Adrenal gland (tissue), 12 donors: ENCODE results near the gene TRIM14. TPM values are rescaled to one million over a fixed set of nuclear protein-coding genes. Genes with fewer than 3 reads are reported as not detected.

Source experiments
- DNase-seq, 7 donors: peaks; one replicate each; pipeline ENCODE4 v3.0.0-alpha.2; 2019 to 2020
- H3K27ac ChIP-seq, 5 donors: fragments of 200-600 bp; sonication (generic) in 4 of 5; 1 replicate in 3 of 5; 2 replicates in 2 of 5; pipeline versions ENCODE4 v1.5.1 to v1.8.0; 2016 to 2020; ENCODE audit warnings: mild to moderate bottlenecking in 1 of 5
- H3K27me3 ChIP-seq: fragments of 200-600 bp; 2 replicates; pipeline ENCODE4 v1.8.0; 2021
- H3K36me3 ChIP-seq, 2 donors: fragments of 200-600 bp; replicated peaks in 1 of 2; 1 replicate in 1 of 2; 2 replicates in 1 of 2; pipeline versions ENCODE4 v1.5.1 to v1.8.0; 2018 to 2022
- H3K4me1 ChIP-seq, 2 donors: fragments of 200-600 bp; replicated peaks in 1 of 2; 1 replicate in 1 of 2; 2 replicates in 1 of 2; pipeline versions ENCODE4 v1.5.1 to v1.8.0; 2018 to 2021
- H3K4me3 ChIP-seq, 4 donors: fragments of 200-600 bp; sonication (generic) in 3 of 4; one replicate each; pipeline ENCODE4 v1.5.1; 2016 to 2018
- H3K9me3 ChIP-seq, 3 donors: fragments of 200-600 bp; sonication (generic) in 1 of 3; replicated peaks in 1 of 3; 1 replicate in 2 of 3; 2 replicates in 1 of 3; pipeline versions ENCODE4 v1.5.1 to v1.8.0; 2016 to 2021
- CTCF ChIP-seq, 6 experiments: fragments of 450-650 bp in 4 of 6; fragments of 200-600 bp in 2 of 6; sonication (generic) in 1 of 6; IDR thresholded peaks; 1 replicate in 5 of 6; 2 replicates in 1 of 6; pipeline versions ENCODE4 v1.5.1 to v1.8.0; 2016 to 2021; ENCODE audit warnings: antibody characterized with exemption in 6 of 6, mild to moderate bottlenecking in 2 of 6, moderate library complexity in 1 of 6
- POLR2A ChIP-seq, 2 donors: fragments of 450-650 bp; IDR thresholded peaks; one replicate each; pipeline ENCODE4 v1.6.1; 2017; ENCODE audit warnings: antibody characterized with exemption in 2 of 2, mild to moderate bottlenecking in 2 of 2, moderate library complexity in 1 of 2
- WGBS, 4 donors: extraction: QIAGEN DNeasy Blood & Tissue Kit in 2 of 4; methylation state at CpG; one replicate each; pipeline versions ENCODE4 v1.1.5 to v1.1.7; 2013 to 2017; 5-methylcytosine and 5-hydroxymethylcytosine counted together
- intact Hi-C, 2 donors: fragments of 100-400 bp; cut with DNase I; formaldehyde crosslinking; loops; one replicate each; pipeline versions ENCODE4 v1.14.1 to v1.15.0; 2022 to 2023
- polyA plus RNA-seq, 3 donors: library from polyadenylated mRNA; stranded (reverse); fragments of 200-250 nt in 2 of 3; fragments of 350-450 nt in 1 of 3; fragmentation: Illumina TruSeq in 1 of 3; extraction: RNeasy Lipid Tissue Mini Kit (QIAGEN cat#74804) in 1 of 3; gene quantifications; one replicate each; pipeline ENCODE4 v1.2.3, GENCODE V29; 2013 to 2014
- total RNA-seq, 9 donors: library from RNA; depleted of rRNA in 4 of 9; stranded (reverse); fragments of >200 nt in 4 of 9; fragments of 120-200 nt in 1 of 9; fragmentation: NEBNext Ultra II Directional in 1 of 9; extraction: Animal tissue kit (Norgen Biotek cat#: 25700) in 1 of 9; gene quantifications; one replicate each; pipeline versions ENCODE4 v1.1.0 to v1.2.4, GENCODE V29; 2013 to 2023
- donor health status: healthy with polysubstance abuse.
- donor health status: Bipolar disorder and iron deficiency.
- donor health status: DM: yes; HTN: yes; CAD: no.
- donor health status: DM: no; HTN: no; CAD: no.
- donor health status: DM: no; HTN: no; CAD: no.
- donor health status: DM: yes; HTN: yes; CAD: no.

The TRIM14 gene
- total and polyA plus RNA-seq, 12 donors, result 0.72 to 24.8 (median 13.9) TPM

DNA sequence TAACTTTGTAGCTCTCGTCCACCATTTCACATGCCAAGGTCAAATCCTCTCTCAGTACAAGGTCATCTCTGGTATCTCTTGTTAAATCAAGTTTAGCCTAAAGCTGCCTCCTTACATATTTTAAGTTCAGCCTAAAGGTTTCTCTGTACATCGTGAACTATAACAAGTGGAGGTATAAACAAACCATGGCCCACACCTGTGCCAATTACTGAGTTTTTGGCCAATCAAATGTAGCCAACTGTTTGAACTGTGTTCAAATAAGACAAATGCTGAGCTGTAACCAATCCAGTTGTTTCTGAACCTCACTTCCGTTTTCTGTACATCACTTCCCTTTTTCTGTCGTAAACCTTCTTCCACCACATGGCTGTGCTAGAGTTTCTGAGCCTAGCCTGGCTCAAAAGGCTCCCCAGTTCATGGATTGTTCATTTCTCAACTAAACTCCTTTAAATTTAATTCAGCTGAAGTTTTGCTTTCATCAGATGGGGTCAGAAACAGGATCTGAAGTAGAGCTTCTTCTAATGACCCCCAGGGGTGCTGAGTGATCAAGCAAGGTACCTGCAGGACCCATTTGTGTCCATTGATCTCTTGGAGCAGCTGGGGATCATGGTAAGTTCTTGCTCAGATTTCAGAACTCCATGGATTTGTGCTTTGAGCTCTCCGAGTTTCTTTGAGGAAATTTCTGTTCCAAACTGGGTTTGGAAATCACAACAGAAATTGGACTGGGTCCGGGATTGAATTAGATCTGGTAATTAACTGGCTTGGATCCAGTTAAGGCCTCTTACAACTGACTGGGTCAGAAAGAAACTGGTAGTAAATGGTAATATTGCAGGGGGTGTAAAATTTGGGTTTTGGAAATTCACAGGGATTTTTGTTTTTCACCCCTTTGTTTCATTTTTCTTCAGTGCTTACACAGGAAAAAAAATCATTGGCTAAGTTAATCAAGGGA is 73.5 kb downstream of the TRIM14 start:
- no peaks in the 10 kb centered on the region for H3K9me3 ChIP-seq
- H3K36me3 ChIP-seq, result no peaks in the 10 kb centered on the region
- H3K27me3 ChIP-seq, result no peaks in the 10 kb centered on the region
- H3K4me3 ChIP-seq, result no peak overlapping the region
- WGBS, 4 donors, result 63 to 70% (median 68%) methylated on average over 6 of the region's 6 CpGs
- TF ChIP-seq CTCF (IDR thresholded peaks at IDR 0.05) (no peak), POLR2A (IDR thresholded peaks at IDR 0.05) (no peak)
- no peaks in the 10 kb centered on the region for H3K4me1 ChIP-seq
- intact Hi-C loops, result no loop called here
- no peak for DNase-seq
- H3K27ac ChIP-seq, result no peak overlapping the region

- intact Hi-C loops, result no loop called here
- Histone ChIP-seq H3K36me3 (no peaks in the 10 kb centered on the region), H3K4me1 (no peaks in the 10 kb centered on the region), H3K9me3 (no peaks in the 10 kb centered on the region), H3K4me3 (no peak overlapping the region), H3K27me3 (no peaks in the 10 kb centered on the region), H3K27ac (no peak overlapping the region)
- DNase-seq, result no peak
- WGBS, 4 donors, result 81 to 87% (median 82%) methylated on average over 5 of the region's 5 CpGs
- no peak for TF ChIP-seq CTCF (IDR thresholded peaks at IDR 0.05)
- no peak for TF ChIP-seq POLR2A (IDR thresholded peaks at IDR 0.05)
Observed at GRCh38 chr9:98043915-98044314, 75.1 kb downstream of the TRIM14 start.

DNA sequence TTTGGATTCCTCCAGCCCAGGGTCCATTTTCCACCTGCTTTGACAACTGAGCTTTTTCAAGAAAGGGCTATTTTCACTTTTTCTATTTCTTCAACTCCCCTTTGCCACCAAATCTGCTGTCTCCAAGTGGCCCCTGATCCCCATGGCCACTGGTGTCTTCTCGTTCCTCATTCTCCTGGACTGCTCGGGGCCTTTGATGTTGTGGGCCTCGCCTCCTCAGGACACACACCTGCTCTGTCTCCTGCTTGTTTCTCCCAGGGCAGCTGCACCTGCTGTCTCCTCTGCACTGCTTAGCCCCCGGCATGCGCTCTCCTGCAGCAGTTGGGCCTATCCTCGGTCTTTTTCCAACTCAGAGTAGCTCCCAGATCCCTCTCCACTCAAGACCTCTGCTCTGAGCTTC is 78.8 kb downstream of the TRIM14 start:
- Histone ChIP-seq H3K4me1 (no peaks in the 10 kb centered on the region), H3K27ac (no peak overlapping the region), H3K36me3 (no peaks in the 10 kb centered on the region), H3K4me3 (no peak overlapping the region), H3K9me3 (no peaks in the 10 kb centered on the region), H3K27me3 (no peaks in the 10 kb centered on the region)
- DNase-seq, result no peak
- 94 to 97% (median 95%) methylated on average over 6 of the region's 6 CpGs for WGBS, 4 donors
- no peak for TF ChIP-seq CTCF (IDR thresholded peaks at IDR 0.05)
- no peak for TF ChIP-seq POLR2A (IDR thresholded peaks at IDR 0.05)
- intact Hi-C loops, result no loop called here

DNA sequence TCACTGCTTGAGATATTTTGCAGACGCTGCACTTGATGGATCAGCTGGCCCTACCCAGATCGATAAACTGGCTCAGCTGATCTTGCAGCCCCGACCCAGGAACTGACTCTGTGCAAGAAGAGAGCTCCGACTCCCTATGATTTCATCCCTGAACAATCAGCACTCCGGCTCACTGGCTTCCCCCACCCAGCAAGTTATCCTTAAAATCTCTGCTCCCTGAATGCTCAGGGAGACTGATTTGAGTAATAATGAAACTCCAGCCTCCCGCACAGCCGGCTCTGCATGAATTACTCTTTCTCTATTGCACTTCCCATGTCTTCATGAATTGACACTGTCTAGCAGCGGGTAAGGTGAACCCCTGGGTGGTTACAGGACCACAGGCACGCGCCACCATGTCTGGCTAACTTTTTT is 79.4 kb downstream of the TRIM14 start:
- Histone ChIP-seq H3K4me1 (no peaks in the 10 kb centered on the region), H3K27me3 (no peaks in the 10 kb centered on the region), H3K9me3 (no peaks in the 10 kb centered on the region), H3K36me3 (no peaks in the 10 kb centered on the region), H3K27ac (no peak overlapping the region), H3K4me3 (no peak overlapping the region)
- no peak for TF ChIP-seq POLR2A (IDR thresholded peaks at IDR 0.05)
- TF ChIP-seq CTCF (IDR thresholded peaks at IDR 0.05), result no peak
- DNase-seq, result no peak
- 72 to 77% (median 74%) methylated on average over 9 to 10 of the region's 10 CpGs for WGBS, 4 donors
- intact Hi-C loops, result loop anchor here (10.0 kb wide), 3 partner anchors 55 to 325 kb away; partner anchors contain the start of genes ANP32B (in 1 of the 2) and TRMO (in 1 of the 2)
